Measurements from ENCODE around the gene ATG16L2.
"Not testable (repeated sequence)": the region's sequence is repeated elsewhere in the genome, so short reads cannot be mapped to it uniquely, and the experiment has no call there.

The ATG16L2 gene

DNA sequence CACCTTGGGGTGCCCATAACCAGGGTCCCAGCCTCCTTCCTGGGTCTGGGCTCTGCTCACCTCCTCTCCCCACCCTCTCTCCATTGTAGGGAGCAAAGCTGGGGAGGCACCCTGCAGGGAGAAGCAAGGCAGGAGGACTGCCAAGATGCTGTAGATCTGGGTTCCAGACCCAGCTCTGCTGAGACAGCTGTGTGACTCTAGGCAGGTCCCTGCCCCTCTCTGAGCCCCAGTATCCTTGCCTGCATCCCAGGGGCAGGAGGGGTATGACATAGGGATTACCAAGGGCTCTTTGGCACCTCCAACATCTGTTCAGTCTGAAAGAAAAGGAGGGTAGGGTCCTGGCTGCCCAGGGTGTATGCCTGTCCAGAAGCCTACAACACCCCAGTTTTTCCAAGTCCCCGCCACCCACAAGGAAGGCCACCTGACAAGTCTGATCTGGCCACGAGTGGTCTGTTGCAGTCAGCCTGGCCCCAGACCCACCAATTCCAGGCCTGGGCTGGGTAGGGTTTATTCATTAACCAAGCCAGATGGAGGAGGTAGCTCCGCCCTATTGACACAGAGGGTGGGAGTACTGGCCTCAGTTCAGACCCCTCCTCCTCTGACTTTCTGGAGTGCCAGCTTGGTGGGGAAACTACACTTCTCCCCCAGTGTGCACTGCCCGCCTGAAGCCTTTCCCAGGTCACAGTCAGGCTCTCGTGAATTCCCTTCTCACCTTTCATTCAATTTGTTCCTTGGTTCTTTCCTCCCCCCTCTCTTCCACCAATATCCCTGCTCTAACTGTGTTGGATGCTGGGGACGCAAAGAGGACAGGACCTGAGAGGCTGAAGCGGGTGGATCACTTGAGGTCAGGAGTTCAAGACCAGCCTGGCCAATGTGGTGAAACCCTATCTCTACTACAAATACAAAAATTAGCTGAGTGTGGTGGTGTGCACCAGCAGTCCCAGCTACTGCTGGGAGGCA lies 35.4 kb upstream of the ATG16L2 start:
- no peak overlapping the region for H3K4me3 ChIP-seq (ENCODE audit: low read depth, low read length)

GRCh38 chr11:72779495-72780128 lies 34.6 kb upstream of the ATG16L2 start:
- no peak overlapping the region for H3K4me3 ChIP-seq (ENCODE audit: low read depth, low read length)

GRCh38 chr11:72780296-72781062 lies 33.7 kb upstream of the ATG16L2 start:
- H3K4me3 ChIP-seq (ENCODE audit: low read depth, low read length), result peak overlapping the region; percentile 51

DNA sequence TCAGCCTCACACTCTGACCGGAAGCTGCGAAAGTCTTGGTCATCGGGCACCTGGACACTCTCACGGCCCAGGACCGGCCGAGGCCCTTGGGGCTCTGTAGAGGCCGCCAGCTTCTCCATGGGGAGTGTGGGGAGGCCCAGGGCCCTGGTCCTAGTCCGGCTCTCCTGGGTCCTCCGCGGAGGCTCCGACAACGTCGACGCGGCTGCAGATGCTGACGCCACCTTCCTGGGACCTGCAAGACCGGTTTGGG lies 33.2 kb upstream of the ATG16L2 start:
- H3K4me3 ChIP-seq (ENCODE audit: low read depth, low read length), result peak overlapping the region; percentile 51

- peak overlapping the region; percentile 51 for H3K4me3 ChIP-seq (ENCODE audit: low read depth, low read length)
Observed at GRCh38 chr11:72781313-72782080, 32.7 kb upstream of the ATG16L2 start.

- H3K4me3 ChIP-seq (ENCODE audit: low read depth, low read length), result peak overlapping the region; percentile 33
Observed at GRCh38 chr11:72782081-72782920, 31.9 kb upstream of the ATG16L2 start.

GRCh38 chr11:72783144-72783905 lies 30.9 kb upstream of the ATG16L2 start:
- no peak overlapping the region for H3K4me3 ChIP-seq (ENCODE audit: low read depth, low read length)

GRCh38 chr11:72784662-72785061 lies 29.5 kb upstream of the ATG16L2 start:
- no peak overlapping the region for H3K4me3 ChIP-seq (ENCODE audit: low read depth, low read length)

- H3K4me3 ChIP-seq (ENCODE audit: low read depth, low read length), result no peak overlapping the region
Observed at GRCh38 chr11:72786305-72787215, 27.7 kb upstream of the ATG16L2 start.

GRCh38 chr11:72787216-72788104 lies 26.8 kb upstream of the ATG16L2 start:
- H3K4me3 ChIP-seq (ENCODE audit: low read depth, low read length), result no peak overlapping the region

GRCh38 chr11:72788241-72788640 lies 26.0 kb upstream of the ATG16L2 start:
- no peak overlapping the region for H3K4me3 ChIP-seq (ENCODE audit: low read depth, low read length)

- H3K4me3 ChIP-seq (ENCODE audit: low read depth, low read length), result no peak overlapping the region
Observed at GRCh38 chr11:72789493-72790131, 24.6 kb upstream of the ATG16L2 start.

- H3K4me3 ChIP-seq (ENCODE audit: low read depth, low read length), result not testable (repeated sequence)
Observed at GRCh38 chr11:72791228-72791627, 23.0 kb upstream of the ATG16L2 start.

GRCh38 chr11:72792437-72793021 lies 21.7 kb upstream of the ATG16L2 start:
- no peak overlapping the region for H3K4me3 ChIP-seq (ENCODE audit: low read depth, low read length)

GRCh38 chr11:72793076-72793424 lies 21.2 kb upstream of the ATG16L2 start:
- H3K4me3 ChIP-seq (ENCODE audit: low read depth, low read length), result no peak overlapping the region

Data from iPS-11a (cell line).